Measurements from ENCODE around the gene GLRX3.
"Not testable (repeated sequence)": the region's sequence is repeated elsewhere in the genome, so short reads cannot be mapped to it uniquely, and the experiment has no call there.

The GLRX3 gene

DNA sequence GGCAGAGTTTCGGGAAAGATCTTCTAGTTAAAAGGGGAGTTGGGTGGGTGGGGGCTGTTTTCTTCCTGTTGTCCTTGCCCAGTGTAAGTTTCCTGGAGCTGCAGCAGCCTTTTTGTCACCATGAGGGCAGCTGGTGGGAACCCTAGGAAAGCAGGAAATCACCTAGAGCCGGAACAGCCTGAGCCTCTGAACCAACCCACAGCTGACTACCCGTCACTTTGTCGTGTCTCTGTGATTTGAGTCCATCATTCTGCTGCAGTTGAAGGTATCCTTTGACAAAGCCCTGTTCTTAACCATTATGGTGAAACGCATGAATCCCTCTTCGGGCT is 24.4 kb upstream of the GLRX3 start:
- Histone ChIP-seq H3K4me3 (IDR thresholded peaks at IDR 0.05; ENCODE audit: insufficient read depth, low read depth, low read length) (no peak overlapping the region), H3K27ac (peak overlapping the region; percentile 85), H3K79me2 (ENCODE audit: insufficient read depth, low read depth) (peaks cover 9% of the 10 kb centered on the region; the same call in 1 of the 2 replicates), H4K20me1 (ENCODE audit: insufficient read depth) (no peaks in the 10 kb centered on the region), H3K36me3 (ENCODE audit: insufficient read depth) (no peaks in the 10 kb centered on the region), H3K4me2 (peak overlapping the region; percentile 51), H3K4me1 (ENCODE audit: low read depth, poor library complexity, severe bottlenecking) (peaks cover 12% of the 10 kb centered on the region), H3K27me3 (ENCODE audit: insufficient read depth, low read depth) (no peaks in the 10 kb centered on the region), H3K9ac (peak overlapping the region; percentile 91; the same call in 1 of the 2 replicates), H2AFZ (ENCODE audit: low read depth) (peak overlapping the region; percentile 93; the same call in 1 of the 2 replicates)
- TF ChIP-seq, protein P1, sequence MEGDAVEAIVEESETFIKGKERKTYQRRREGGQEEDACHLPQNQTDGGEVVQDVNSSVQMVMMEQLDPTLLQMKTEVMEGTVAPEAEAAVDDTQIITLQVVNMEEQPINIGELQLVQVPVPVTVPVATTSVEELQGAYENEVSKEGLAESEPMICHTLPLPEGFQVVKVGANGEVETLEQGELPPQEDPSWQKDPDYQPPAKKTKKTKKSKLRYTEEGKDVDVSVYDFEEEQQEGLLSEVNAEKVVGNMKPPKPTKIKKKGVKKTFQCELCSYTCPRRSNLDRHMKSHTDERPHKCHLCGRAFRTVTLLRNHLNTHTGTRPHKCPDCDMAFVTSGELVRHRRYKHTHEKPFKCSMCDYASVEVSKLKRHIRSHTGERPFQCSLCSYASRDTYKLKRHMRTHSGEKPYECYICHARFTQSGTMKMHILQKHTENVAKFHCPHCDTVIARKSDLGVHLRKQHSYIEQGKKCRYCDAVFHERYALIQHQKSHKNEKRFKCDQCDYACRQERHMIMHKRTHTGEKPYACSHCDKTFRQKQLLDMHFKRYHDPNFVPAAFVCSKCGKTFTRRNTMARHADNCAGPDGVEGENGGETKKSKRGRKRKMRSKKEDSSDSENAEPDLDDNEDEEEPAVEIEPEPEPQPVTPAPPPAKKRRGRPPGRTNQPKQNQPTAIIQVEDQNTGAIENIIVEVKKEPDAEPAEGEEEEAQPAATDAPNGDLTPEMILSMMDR (conservative IDR thresholded peaks at IDR 0.05; ENCODE audit: low read depth, low read length) = no peak

DNA sequence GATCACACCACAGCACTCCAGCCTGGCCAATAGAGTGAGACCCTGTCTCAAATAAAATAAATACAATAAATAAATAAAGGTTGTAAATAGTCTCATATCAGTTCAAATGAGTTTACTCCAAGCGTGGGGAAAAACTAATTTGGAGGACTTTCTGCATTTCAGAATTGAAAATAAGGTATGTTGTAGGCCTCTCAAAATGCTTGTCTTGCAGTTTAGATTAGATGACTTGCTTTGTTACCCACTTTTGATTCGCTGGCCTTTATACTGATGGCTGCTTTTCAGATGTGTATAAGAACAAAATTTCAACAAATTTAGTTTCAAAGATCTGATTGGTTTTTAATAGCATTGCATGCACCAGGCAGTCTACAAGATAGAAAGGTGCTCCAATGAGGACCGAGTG is 23.4 kb upstream of the GLRX3 start:
- Histone ChIP-seq H3K4me3 (IDR thresholded peaks at IDR 0.05; ENCODE audit: insufficient read depth, low read depth, low read length) (no peak overlapping the region), H3K4me1 (ENCODE audit: low read depth, poor library complexity, severe bottlenecking) (peaks cover 12% of the 10 kb centered on the region), H3K36me3 (ENCODE audit: insufficient read depth) (no peaks in the 10 kb centered on the region), H3K27ac (no peak overlapping the region), H3K4me2 (no peak overlapping the region), H3K9ac (no peak overlapping the region), H2AFZ (ENCODE audit: low read depth) (no peak overlapping the region), H3K27me3 (ENCODE audit: insufficient read depth, low read depth) (no peaks in the 10 kb centered on the region), H3K79me2 (ENCODE audit: insufficient read depth, low read depth) (peaks cover 9% of the 10 kb centered on the region; the same call in 1 of the 2 replicates), H4K20me1 (ENCODE audit: insufficient read depth) (no peaks in the 10 kb centered on the region)
- TF ChIP-seq, protein P1 (conservative IDR thresholded peaks at IDR 0.05; ENCODE audit: low read depth, low read length) = no peak

DNA sequence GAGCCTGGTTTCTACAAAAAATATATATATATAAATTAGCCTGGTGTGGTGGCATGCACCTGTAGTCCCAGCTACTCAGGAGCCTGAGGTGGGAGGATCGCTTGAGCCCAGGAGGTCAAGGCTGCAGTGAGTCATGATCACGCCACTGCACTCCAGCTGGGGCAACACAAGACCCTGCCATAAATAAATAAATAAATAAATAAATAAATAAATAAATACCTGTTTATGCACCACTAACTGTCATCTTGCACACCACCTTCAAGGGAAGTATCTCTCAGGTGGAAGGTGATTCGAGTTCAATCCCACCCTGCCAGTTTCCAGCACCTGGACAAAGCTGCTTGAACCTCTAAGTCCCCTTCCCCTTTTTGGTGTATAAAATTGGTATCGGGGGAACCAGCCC is 19.2 kb upstream of the GLRX3 start:
- not testable (repeated sequence) for H3K36me3 ChIP-seq (ENCODE audit: insufficient read depth); H3K27me3 ChIP-seq (ENCODE audit: insufficient read depth, low read depth); H3K4me1 ChIP-seq (ENCODE audit: low read depth, poor library complexity, severe bottlenecking); H3K79me2 ChIP-seq (ENCODE audit: insufficient read depth, low read depth); H4K20me1 ChIP-seq (ENCODE audit: insufficient read depth); H3K27ac ChIP-seq; H3K4me3 ChIP-seq (IDR thresholded peaks at IDR 0.05; ENCODE audit: insufficient read depth, low read depth, low read length); H3K9ac ChIP-seq; H3K4me2 ChIP-seq; H2AFZ ChIP-seq (ENCODE audit: low read depth)

DNA sequence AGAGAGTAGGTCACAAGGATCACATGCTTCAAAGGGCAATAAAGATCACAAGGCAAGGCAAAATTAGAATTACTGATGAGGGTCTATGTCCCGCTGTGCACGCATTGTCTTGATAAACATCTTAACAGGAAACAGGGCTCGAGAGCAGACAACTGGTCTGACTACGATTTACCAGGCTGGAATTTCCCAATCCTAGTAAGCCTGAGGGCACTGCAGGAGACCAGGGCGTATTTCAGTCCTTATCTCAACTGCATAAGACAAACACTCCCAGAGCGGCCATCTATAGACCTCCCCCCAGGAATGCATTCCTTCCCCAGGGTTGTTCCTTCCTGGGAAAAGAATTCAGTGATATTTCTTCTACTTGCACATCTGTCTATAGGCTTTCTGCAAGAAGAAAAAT is 18.7 kb upstream of the GLRX3 start:
- H3K4me2 ChIP-seq; H2AFZ ChIP-seq (ENCODE audit: low read depth); H3K4me1 ChIP-seq (ENCODE audit: low read depth, poor library complexity, severe bottlenecking); H3K27me3 ChIP-seq (ENCODE audit: insufficient read depth, low read depth); H3K9ac ChIP-seq; H3K36me3 ChIP-seq (ENCODE audit: insufficient read depth); H4K20me1 ChIP-seq (ENCODE audit: insufficient read depth); H3K79me2 ChIP-seq (ENCODE audit: insufficient read depth, low read depth); H3K4me3 ChIP-seq (IDR thresholded peaks at IDR 0.05; ENCODE audit: insufficient read depth, low read depth, low read length); H3K27ac ChIP-seq: not testable (repeated sequence)

DNA sequence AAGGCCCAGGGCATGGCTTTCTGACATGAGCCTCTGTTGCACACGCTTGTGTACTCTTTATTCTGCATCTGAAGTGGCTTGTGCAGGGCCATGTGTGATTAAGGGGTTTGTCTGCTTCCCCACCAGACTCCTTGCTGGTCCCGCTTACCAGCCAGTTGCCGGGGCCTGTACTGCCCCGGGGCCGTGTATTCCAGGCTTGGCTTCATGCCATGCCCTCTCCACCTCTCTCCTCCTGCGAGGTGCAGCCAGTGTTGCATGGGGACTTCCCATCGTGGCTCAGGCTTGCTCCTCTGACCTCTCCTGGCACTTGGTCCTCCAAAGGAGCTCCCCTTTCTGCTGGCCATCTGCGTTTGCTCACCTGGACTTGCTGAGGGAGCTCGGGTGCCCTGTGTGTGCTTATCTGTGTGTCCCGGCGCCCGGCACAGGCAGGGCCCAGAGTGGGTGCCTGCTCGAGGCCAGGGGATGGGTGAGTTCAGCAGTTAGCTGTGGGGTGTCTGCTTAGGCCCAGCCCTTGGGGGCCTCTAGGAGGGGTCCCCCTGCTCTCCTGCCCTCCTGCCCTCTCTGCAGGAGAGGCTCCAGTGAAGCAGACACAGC is 14.6 kb upstream of the GLRX3 start:
- no peaks in the 10 kb centered on the region for H4K20me1 ChIP-seq (ENCODE audit: insufficient read depth)
- H3K4me2 ChIP-seq = no peak overlapping the region
- H3K27ac ChIP-seq = no peak overlapping the region
- H3K79me2 ChIP-seq (ENCODE audit: insufficient read depth, low read depth) = no peaks in the 10 kb centered on the region
- TF ChIP-seq, protein P1 (conservative IDR thresholded peaks at IDR 0.05; ENCODE audit: low read depth, low read length) = no peak
- no peaks in the 10 kb centered on the region for H3K36me3 ChIP-seq (ENCODE audit: insufficient read depth)
- H3K4me3 ChIP-seq (IDR thresholded peaks at IDR 0.05; ENCODE audit: insufficient read depth, low read depth, low read length) = no peak overlapping the region
- no peak overlapping the region for H2AFZ ChIP-seq (ENCODE audit: low read depth)
- H3K27me3 ChIP-seq (ENCODE audit: insufficient read depth, low read depth) = no peaks in the 10 kb centered on the region
- no peaks in the 10 kb centered on the region for H3K4me1 ChIP-seq (ENCODE audit: low read depth, poor library complexity, severe bottlenecking)
- H3K9ac ChIP-seq = no peak overlapping the region
